Measurements from ENCODE around the gene CPED1. TPM values are rescaled to one million over a fixed set of nuclear protein-coding genes. Genes with fewer than 3 reads are reported as not detected.

The CPED1 gene
- total and polyA plus RNA-seq, 10 of the 15 experiments (the other 5 are each of a cell fraction or from before 2014, with no cell fraction given): 0.01 to 0.77 (median 0.10) TPM; not detected in 1

- Histone ChIP-seq H3K27ac (ENCODE audit: control insufficient read depth, insufficient read depth) (no peak overlapping the region), H3K4me1 (ENCODE audit: control insufficient read depth, insufficient read depth, low read length) (peaks cover 9% of the 10 kb centered on the region; the same call in 1 of the 2 replicates), H3K79me2 (ENCODE audit: control insufficient read depth, insufficient read depth, low read length) (no peaks in the 10 kb centered on the region), H3K27me3 (replicated peaks in 1 of 2; ENCODE audit: control insufficient read depth in 2 of 2, insufficient read depth in 2 of 2, low read length in 1 of 2) (peaks cover 0 to 4% of the 10 kb centered on the region in 2 experiments; a peak in 2 of 4 replicates), H3K9ac (ENCODE audit: control insufficient read depth, insufficient read depth, low read length) (no peak overlapping the region), H3K9me3 (replicated peaks; ENCODE audit: control insufficient read depth, insufficient read depth, low read length) (no peaks in the 10 kb centered on the region), H3K4me2 (ENCODE audit: control insufficient read depth, insufficient read depth) (no peak overlapping the region), H3K4me3 (no peak overlapping the region), H3K36me3 (ENCODE audit: control insufficient read depth in 2 of 2, insufficient read depth in 2 of 2, low read length in 1 of 2) (no peaks in the 10 kb centered on the region), H4K20me1 (ENCODE audit: control insufficient read depth, insufficient read depth) (no peaks in the 10 kb centered on the region), H2AFZ (ENCODE audit: control insufficient read depth, low read depth, low read length) (no peak overlapping the region)
- POLR2A ChIA-PET: no interaction called here
- no TSS peak for BruUV-seq (replicated peaks)
- ATAC-seq: no peak
- CTCF ChIA-PET: interaction anchor here (5.1 kb wide), 1 partner anchor 7 kb away, joined by 30 read pairs; the partner anchor contains the start of gene CPED1
- 44% methylated on average over 5 of the region's 5 CpGs for WGBS (ENCODE audit: insufficient coverage, insufficient replicate concordance, low lambda C conversion rate, missing lambda C conversion rate)
- TF ChIP-seq NR2C2 (IDR thresholded peaks at IDR 0.05; ENCODE audit: borderline replicate concordance, control insufficient read depth, insufficient read length, low read depth) (no peak), CREM (IDR thresholded peaks at IDR 0.05; ENCODE audit: low read depth) (no peak)
- SMC1A ChIA-PET (ENCODE audit: uncharacterized antibody, unreplicated experiment): no interaction called here
- FAIRE-seq: no peak
- intact Hi-C loops (cut with micrococcal nuclease; ENCODE audit: unreplicated experiment): no loop called here
- in situ Hi-C loops (cut with MboI): loop anchor here (5.0 kb wide), 1 partner anchor 78 kb away; no protein-coding TSS in a partner anchor
- RAD21 ChIA-PET (ENCODE audit: unreplicated experiment): no interaction called here
- no peak for DNase-seq (ENCODE audit: low read depth, low spot score)
Measured at GRCh38 chr7:120994512-120995410, 6.2 kb downstream of the CPED1 start.

GRCh38 chr7:120995654-120996053 is 7.1 kb downstream of the CPED1 start:
- BruUV-seq (replicated peaks): no TSS peak
- in situ Hi-C loops (cut with MboI) (loop anchor here (5.0 kb wide), 1 partner anchor 77 kb away; no protein-coding TSS in a partner anchor), intact Hi-C loops (cut with micrococcal nuclease; ENCODE audit: unreplicated experiment) (no loop called here)
- H3K79me2 ChIP-seq (ENCODE audit: control insufficient read depth, insufficient read depth, low read length): no peaks in the 10 kb centered on the region
- no peak overlapping the region for H3K4me2 ChIP-seq (ENCODE audit: control insufficient read depth, insufficient read depth)
- no peaks in the 10 kb centered on the region for H3K9me3 ChIP-seq (replicated peaks; ENCODE audit: control insufficient read depth, insufficient read depth, low read length)
- FAIRE-seq: no peak
- H4K20me1 ChIP-seq (ENCODE audit: control insufficient read depth, insufficient read depth): no peaks in the 10 kb centered on the region
- RAD21 ChIA-PET (ENCODE audit: unreplicated experiment): no interaction called here
- 0% methylated on average over 2 of the region's 2 CpGs for WGBS (ENCODE audit: insufficient coverage, insufficient replicate concordance, low lambda C conversion rate, missing lambda C conversion rate)
- no peak overlapping the region for H2AFZ ChIP-seq (ENCODE audit: control insufficient read depth, low read depth, low read length)
- ATAC-seq: no peak
- no peak overlapping the region for H3K9ac ChIP-seq (ENCODE audit: control insufficient read depth, insufficient read depth, low read length)
- SMC1A ChIA-PET (ENCODE audit: uncharacterized antibody, unreplicated experiment): no interaction called here
- no peak for DNase-seq (ENCODE audit: low read depth, low spot score)
- H3K4me1 ChIP-seq (ENCODE audit: control insufficient read depth, insufficient read depth, low read length): peaks cover 9% of the 10 kb centered on the region; the same call in 1 of the 2 replicates
- no peaks in the 10 kb centered on the region for H3K36me3 ChIP-seq (ENCODE audit: control insufficient read depth in 2 of 2, insufficient read depth in 2 of 2, low read length in 1 of 2)
- peaks cover 0 to 4% of the 10 kb centered on the region in 2 experiments; a peak in 1 of 4 replicates for H3K27me3 ChIP-seq (replicated peaks in 1 of 2; ENCODE audit: control insufficient read depth in 2 of 2, insufficient read depth in 2 of 2, low read length in 1 of 2)
- H3K4me3 ChIP-seq: no peak overlapping the region
- POLR2A ChIA-PET: no interaction called here
- H3K27ac ChIP-seq (ENCODE audit: control insufficient read depth, insufficient read depth): no peak overlapping the region
- CTCF ChIA-PET: interaction anchor here (0.8 to 5.1 kb wide), 4 partner anchors 8 to 203 kb away, joined by 3 to 30 read pairs (median 3); partner anchors contain the start of gene CPED1
- TF ChIP-seq CTCF (IDR thresholded peaks at IDR 0.05 in 2 of 3, conservative IDR thresholded peaks at IDR 0.05 in 1 of 3; ENCODE audit: control insufficient read depth in 2 of 3, extremely low read depth in 1 of 3, insufficient read depth in 1 of 3, low read depth in 3 of 3, low read length in 3 of 3): no peak
- no peak for TF ChIP-seq SREBF2 (IDR thresholded peaks at IDR 0.05; ENCODE audit: low read length)
- no peak for TF ChIP-seq RAD21 (IDR thresholded peaks at IDR 0.05; ENCODE audit: insufficient read depth, low read depth, low read length)
- no peak for TF ChIP-seq TBL1XR1 (IDR thresholded peaks at IDR 0.05; ENCODE audit: low read depth, low read length)
- no peak for TF ChIP-seq EZH2 (IDR thresholded peaks at IDR 0.05; ENCODE audit: borderline replicate concordance, control insufficient read depth, low read depth, low read length)
- no peak for TF ChIP-seq ZNF622 (IDR thresholded peaks at IDR 0.05)
- TF ChIP-seq CHD2 (IDR thresholded peaks at IDR 0.05; ENCODE audit: borderline replicate concordance, low read depth, low read length): no peak
